Upper lobe of left lung (tissue), 6 donors: ENCODE measurements around the gene SSC5D. TPM values are rescaled to one million over a fixed set of nuclear protein-coding genes. Genes with fewer than 3 reads are reported as not detected.
A peak's percentile ranks its signal among the peaks of the same experiment; 100 is the strongest.

ENCODE experiments used
- ATAC-seq, 2 donors: fragments of 200-7000 bp; cut with Tn5 transposase; one replicate each; pipeline ENCODE4 v1.9.1; 2022; ENCODE audit warnings: mild to moderate bottlenecking in 2 of 2, moderate library complexity in 2 of 2; ENCODE audit not compliant: low FRiP score in 2 of 2
- DNase-seq, 2 donors: peaks; one replicate each; pipeline ENCODE4 v3.0.0-alpha.2; 2019 to 2020
- H3K27ac ChIP-seq, 4 donors: fragments of 200-600 bp; sonication (generic); one replicate each; pipeline ENCODE4 v1.5.1; 2016 to 2019
- H3K27me3 ChIP-seq, 4 donors: fragments of 200-600 bp; sonication (generic); one replicate each; pipeline ENCODE4 v1.5.1; 2017 to 2019
- H3K36me3 ChIP-seq, 4 donors: fragments of 200-600 bp; sonication (generic); one replicate each; pipeline ENCODE4 v1.5.1; 2016 to 2019
- H3K4me1 ChIP-seq, 4 donors: fragments of 200-600 bp; sonication (generic); one replicate each; pipeline ENCODE4 v1.5.1; 2018 to 2019
- H3K4me3 ChIP-seq, 4 donors: fragments of 200-600 bp; sonication (generic); one replicate each; pipeline ENCODE4 v1.5.1; 2017 to 2019; ENCODE audit warnings: mild to moderate bottlenecking in 2 of 4, moderate library complexity in 1 of 4
- H3K9me3 ChIP-seq, 4 donors: fragments of 200-600 bp; sonication (generic); one replicate each; pipeline ENCODE4 v1.5.1; 2018 to 2019
- EP300 ChIP-seq, 4 donors: sonication (generic); formaldehyde crosslinking; IDR thresholded peaks; one replicate each; pipeline ENCODE4 v1.5.1; 2017; ENCODE audit warnings: antibody characterized with exemption in 4 of 4, control low read depth in 2 of 4
- POLR2A ChIP-seq, 4 donors: fragments of 450-650 bp; IDR thresholded peaks; one replicate each; pipeline ENCODE4 v1.5.1; 2016 to 2017; ENCODE audit warnings: antibody characterized with exemption in 4 of 4, mild to moderate bottlenecking in 2 of 4
- POLR2AphosphoS5 ChIP-seq, 2 donors: sonication (generic); formaldehyde crosslinking; IDR thresholded peaks; one replicate each; pipeline ENCODE4 v1.5.1; 2017; ENCODE audit warnings: antibody characterized with exemption in 2 of 2
- WGBS, 2 donors: methylation state at CpG; one replicate each; pipeline ENCODE4 v1.1.5; 2017 to 2018; 5-methylcytosine and 5-hydroxymethylcytosine counted together
- total RNA-seq, 6 donors: library from RNA; depleted of rRNA in 4 of 6; stranded (reverse); fragments of >200 nt in 4 of 6; gene quantifications; one replicate each; pipeline versions ENCODE4 v1.1.0 to v1.2.1, GENCODE V29; 2016 to 2021
- TF ChIP-seq, protein P1 (sequence below), 6 experiments: fragments of 450-650 bp in 4 of 6; fragments of 200-600 bp in 2 of 6; sonication (generic) in 2 of 6; IDR thresholded peaks; one replicate each; pipeline ENCODE4 v1.5.1; 2016 to 2019; ENCODE audit warnings: antibody characterized with exemption in 6 of 6
- donor health status: DM: no; HTN: no; CAD: no; lungs with moderate emphysema.
- donor health status: DM: no; HTN: yes; CAD: no; lungs with severe emphysema.

Gene SSC5D
- total RNA-seq, 6 donors from 2014 or later = 0.39 to 10.1 (median 6.7) TPM

DNA sequence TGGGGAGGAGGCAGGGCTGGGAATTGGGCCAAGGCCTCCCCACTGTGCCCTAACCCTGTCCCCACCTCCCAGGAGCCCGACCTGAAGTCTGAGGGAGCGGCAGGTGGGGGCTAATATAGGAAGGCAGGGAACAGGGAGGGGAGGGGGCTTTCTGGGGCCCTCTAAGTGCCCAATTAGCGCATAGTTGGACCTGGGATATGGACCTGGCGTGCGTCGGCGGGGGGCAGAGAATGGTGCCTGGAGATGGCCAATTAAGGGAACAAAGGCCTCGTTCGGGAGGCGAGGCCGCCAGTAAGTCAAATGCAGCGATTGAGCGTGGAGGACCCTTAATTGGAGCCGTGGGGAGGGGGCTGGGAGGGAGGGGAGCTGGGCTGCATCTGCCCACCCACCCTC is 23.6 kb upstream of the SSC5D start, which contains the start of gene C19orf85:
Gene C19orf85, minus strand, starts transcription at position 90 of the 393 bp plus-strand sequence. CDS start 197 bp downstream, outside the sequence.
- no peak for ATAC-seq
- TF ChIP-seq, protein P1, sequence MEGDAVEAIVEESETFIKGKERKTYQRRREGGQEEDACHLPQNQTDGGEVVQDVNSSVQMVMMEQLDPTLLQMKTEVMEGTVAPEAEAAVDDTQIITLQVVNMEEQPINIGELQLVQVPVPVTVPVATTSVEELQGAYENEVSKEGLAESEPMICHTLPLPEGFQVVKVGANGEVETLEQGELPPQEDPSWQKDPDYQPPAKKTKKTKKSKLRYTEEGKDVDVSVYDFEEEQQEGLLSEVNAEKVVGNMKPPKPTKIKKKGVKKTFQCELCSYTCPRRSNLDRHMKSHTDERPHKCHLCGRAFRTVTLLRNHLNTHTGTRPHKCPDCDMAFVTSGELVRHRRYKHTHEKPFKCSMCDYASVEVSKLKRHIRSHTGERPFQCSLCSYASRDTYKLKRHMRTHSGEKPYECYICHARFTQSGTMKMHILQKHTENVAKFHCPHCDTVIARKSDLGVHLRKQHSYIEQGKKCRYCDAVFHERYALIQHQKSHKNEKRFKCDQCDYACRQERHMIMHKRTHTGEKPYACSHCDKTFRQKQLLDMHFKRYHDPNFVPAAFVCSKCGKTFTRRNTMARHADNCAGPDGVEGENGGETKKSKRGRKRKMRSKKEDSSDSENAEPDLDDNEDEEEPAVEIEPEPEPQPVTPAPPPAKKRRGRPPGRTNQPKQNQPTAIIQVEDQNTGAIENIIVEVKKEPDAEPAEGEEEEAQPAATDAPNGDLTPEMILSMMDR (IDR thresholded peaks at IDR 0.05) = no peak
- TF ChIP-seq EP300 (IDR thresholded peaks at IDR 0.05) (no peak), POLR2AphosphoS5 (IDR thresholded peaks at IDR 0.05) (no peak), POLR2A (IDR thresholded peaks at IDR 0.05) (no peak)
- Histone ChIP-seq H3K4me1 (peaks cover 27 to 34% (median 29%) of the 10 kb centered on the region in 4 donors), H3K36me3 (no peaks in the 10 kb centered on the region), H3K27me3 (no peaks in the 10 kb centered on the region), H3K27ac (no peak within 1 kb of the TSS), H3K4me3 (no peak within 1 kb of the TSS), H3K9me3 (no peaks in the 10 kb centered on the region)
- DNase-seq = no peak
- 78 to 87% methylated on average over 12 to 14 of the region's 14 CpGs for WGBS, 2 donors

GRCh38 chr19:55465460-55466240 is 22.6 kb upstream of the SSC5D start:
- WGBS, 2 donors = 72 to 80% methylated on average over 11 of the region's 11 CpGs

GRCh38 chr19:55466241-55466614 is 22.0 kb upstream of the SSC5D start:
- Histone ChIP-seq H3K27ac (no peak overlapping the region), H3K36me3 (no peaks in the 10 kb centered on the region), H3K27me3 (no peaks in the 10 kb centered on the region), H3K9me3 (no peaks in the 10 kb centered on the region), H3K4me1 (peaks cover 13 to 18% (median 15%) of the 10 kb centered on the region in 4 donors), H3K4me3 (no peak overlapping the region)
- ATAC-seq = no peak
- WGBS, 2 donors = 73 to 97% methylated on average over 4 of the region's 4 CpGs
- DNase-seq = no peak
- TF ChIP-seq, protein P1 (IDR thresholded peaks at IDR 0.05) = no peak
- TF ChIP-seq POLR2AphosphoS5 (IDR thresholded peaks at IDR 0.05) (no peak), EP300 (IDR thresholded peaks at IDR 0.05) (no peak), POLR2A (IDR thresholded peaks at IDR 0.05) (no peak)

More at GRCh38 chr19:55465460-55466240, 22.6 kb upstream of the SSC5D start:
- Histone ChIP-seq H3K27ac (no peak overlapping the region), H3K36me3 (no peaks in the 10 kb centered on the region), H3K4me3 (no peak overlapping the region), H3K4me1 (peaks cover 18 to 24% (median 20%) of the 10 kb centered on the region in 4 donors), H3K9me3 (no peaks in the 10 kb centered on the region), H3K27me3 (no peaks in the 10 kb centered on the region)
- TF ChIP-seq, protein P1 (IDR thresholded peaks at IDR 0.05) = no peak
- no peak for TF ChIP-seq EP300 (IDR thresholded peaks at IDR 0.05)
- TF ChIP-seq POLR2A (IDR thresholded peaks at IDR 0.05) = no peak
- ATAC-seq = no peak
- DNase-seq = peak in 1 of 2 donors; percentile 16

GRCh38 chr19:55467236-55468053 is 20.8 kb upstream of the SSC5D start:
- no peaks in the 10 kb centered on the region for H3K36me3 ChIP-seq
- WGBS, 2 donors = 30 to 48% methylated on average over 18 to 29 of the region's 29 CpGs
- ATAC-seq (peak; percentile 89 to 96), DNase-seq (peak; percentile 72 to 95)
- H3K9me3 ChIP-seq = no peaks in the 10 kb centered on the region
- H3K4me1 ChIP-seq = peaks cover 10 to 14% (median 11%) of the 10 kb centered on the region in 4 donors
- H3K27ac ChIP-seq = no peak overlapping the region
- no peaks in the 10 kb centered on the region for H3K27me3 ChIP-seq
- H3K4me3 ChIP-seq = no peak overlapping the region
- no peak for TF ChIP-seq POLR2AphosphoS5 (IDR thresholded peaks at IDR 0.05)
- TF ChIP-seq, protein P1 (IDR thresholded peaks at IDR 0.05) = peak; percentile 93 to 99 (median 95)
- no peak for TF ChIP-seq POLR2A (IDR thresholded peaks at IDR 0.05)
